WI38 (cell line): Measurements from ENCODE around the gene CENPVL2.
"Not testable (repeated sequence)": the region's sequence is repeated elsewhere in the genome, so short reads cannot be mapped to it uniquely, and the experiment has no call there.

Experiments
- H3K4me3 ChIP-seq: 2 replicates; pipeline ENCODE4 v1.5.1; 2011; ENCODE audit warnings: low read depth, mild to moderate bottlenecking, control low read depth, low read length
- TF ChIP-seq, protein P1 (sequence below): IDR thresholded peaks from 2 replicates; pipeline ENCODE4 v1.5.1; 2012; ENCODE audit warnings: low read depth, mild to moderate bottlenecking, control low read depth, low read length

The CENPVL2 gene

GRCh38 chrX:51643377-51643776, 39.3 kb downstream of the CENPVL2 start:
- TF ChIP-seq, protein P1, sequence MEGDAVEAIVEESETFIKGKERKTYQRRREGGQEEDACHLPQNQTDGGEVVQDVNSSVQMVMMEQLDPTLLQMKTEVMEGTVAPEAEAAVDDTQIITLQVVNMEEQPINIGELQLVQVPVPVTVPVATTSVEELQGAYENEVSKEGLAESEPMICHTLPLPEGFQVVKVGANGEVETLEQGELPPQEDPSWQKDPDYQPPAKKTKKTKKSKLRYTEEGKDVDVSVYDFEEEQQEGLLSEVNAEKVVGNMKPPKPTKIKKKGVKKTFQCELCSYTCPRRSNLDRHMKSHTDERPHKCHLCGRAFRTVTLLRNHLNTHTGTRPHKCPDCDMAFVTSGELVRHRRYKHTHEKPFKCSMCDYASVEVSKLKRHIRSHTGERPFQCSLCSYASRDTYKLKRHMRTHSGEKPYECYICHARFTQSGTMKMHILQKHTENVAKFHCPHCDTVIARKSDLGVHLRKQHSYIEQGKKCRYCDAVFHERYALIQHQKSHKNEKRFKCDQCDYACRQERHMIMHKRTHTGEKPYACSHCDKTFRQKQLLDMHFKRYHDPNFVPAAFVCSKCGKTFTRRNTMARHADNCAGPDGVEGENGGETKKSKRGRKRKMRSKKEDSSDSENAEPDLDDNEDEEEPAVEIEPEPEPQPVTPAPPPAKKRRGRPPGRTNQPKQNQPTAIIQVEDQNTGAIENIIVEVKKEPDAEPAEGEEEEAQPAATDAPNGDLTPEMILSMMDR, result no peak

DNA sequence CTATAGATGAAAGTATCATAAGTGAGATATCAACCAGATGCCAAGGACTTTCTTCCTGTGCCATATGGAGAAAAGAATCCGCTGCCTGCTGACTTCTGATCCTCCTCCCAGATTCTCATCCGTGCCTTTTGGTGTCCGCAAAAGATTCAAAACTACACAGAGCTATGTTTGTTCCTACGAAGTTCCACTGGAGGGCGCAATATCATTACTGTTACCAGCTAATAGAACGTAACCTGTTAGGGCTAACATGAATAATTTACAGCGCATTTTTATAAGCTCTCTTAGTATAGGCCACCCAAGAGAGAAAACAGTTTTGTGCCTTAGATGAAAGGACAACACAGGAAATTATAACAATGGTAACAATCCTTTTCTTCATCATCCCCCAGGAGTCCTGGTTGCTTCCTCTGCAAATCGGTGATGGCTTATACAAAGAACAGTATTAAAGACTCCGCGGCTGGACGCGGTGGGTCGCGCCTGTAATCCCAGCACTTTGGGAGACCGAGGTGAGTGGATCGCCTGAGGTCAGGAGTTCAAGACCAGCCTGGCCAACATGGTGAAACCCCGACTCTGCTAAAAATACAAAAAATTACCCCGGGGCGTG, 41.1 kb downstream of the CENPVL2 start:
- TF ChIP-seq, protein P1, result peak; percentile 24; the same call in 1 of the 2 replicates

More at GRCh38 chrX:51643377-51643776, 39.3 kb downstream of the CENPVL2 start:
- H3K4me3 ChIP-seq, result no peak overlapping the region

GRCh38 chrX:51636511-51636910, 46.1 kb downstream of the CENPVL2 start:
- H3K4me3 ChIP-seq, result not testable (repeated sequence)

More for the DNA sequence above, 41.1 kb downstream of the CENPVL2 start:
- no peak overlapping the region for H3K4me3 ChIP-seq
